Mucosa of descending colon (tissue), 3 donors: Measurements from ENCODE around the gene TECPR2. TPM values are rescaled to one million over a fixed set of nuclear protein-coding genes. Genes with fewer than 3 reads are reported as not detected.

Source experiments
- ATAC-seq: fragments of 200-7000 bp; cut with Tn5 transposase; one replicate; pipeline ENCODE4 v1.9.1; 2020; ENCODE audit warnings: mild to moderate bottlenecking, moderate library complexity
- DNase-seq, 3 donors: peaks; one replicate each; pipeline ENCODE4 v3.0.0-alpha.2; 2020
- H3K36me3 ChIP-seq: fragments of 200-600 bp; one replicate; pipeline ENCODE4 v1.8.0; 2021; ENCODE audit warnings: low read depth, mild to moderate bottlenecking
- H3K4me1 ChIP-seq: fragments of 200-600 bp; one replicate; pipeline ENCODE4 v1.8.0; 2021; ENCODE audit warnings: low read depth, mild to moderate bottlenecking
- H3K4me3 ChIP-seq: fragments of 200-600 bp; one replicate; pipeline ENCODE4 v1.8.0; 2021; ENCODE audit warnings: mild to moderate bottlenecking
- H3K9me3 ChIP-seq: fragments of 200-600 bp; one replicate; pipeline ENCODE4 v1.8.0; 2021; ENCODE audit warnings: mild to moderate bottlenecking
- CTCF ChIP-seq: fragments of 200-600 bp; IDR thresholded peaks from one replicate; pipeline ENCODE4 v1.8.0; 2022; ENCODE audit warnings: antibody characterized with exemption, mild to moderate bottlenecking
- intact Hi-C, 2 donors: fragments of 100-400 bp; cut with DNase I in 1 of 2; cut with micrococcal nuclease in 1 of 2; formaldehyde crosslinking; loops; one replicate each; pipeline versions ENCODE4 v1.11.0 to v1.11.1; 2022; cut with DNase I, micrococcal nuclease
- total RNA-seq, 3 donors: library from RNA; stranded (reverse); fragmentation: NEBNext Ultra II Directional in 2 of 3; extraction: Animal tissue kit (Norgen Biotek cat#: 25700) in 2 of 3; gene quantifications; one replicate each; pipeline versions ENCODE4 v1.2.1 to v1.2.4, GENCODE V29; 2021 to 2023
- donor health status: DM: no; HTN: no; CAD: no; lungs with moderate emphysema.
- donor health status: DM: no; HTN: no; CAD: no.
- donor health status: DM: no; HTN: yes; CAD: no.

Gene TECPR2
- total RNA-seq, 3 donors from 2014 or later: 11.2 to 33.5 (median 21.2) TPM

GRCh38 chr14:102472791-102473150 is 110.0 kb downstream of the TECPR2 start:
- H3K9me3 ChIP-seq: no peaks in the 10 kb centered on the region
- H3K4me3 ChIP-seq: no peak overlapping the region
- intact Hi-C loops: no loop called here
- H3K36me3 ChIP-seq: no peaks in the 10 kb centered on the region
- H3K4me1 ChIP-seq: no peaks in the 10 kb centered on the region
- no peak for TF ChIP-seq CTCF
- peak in 1 of 3 donors; percentile 38 for DNase-seq
- ATAC-seq: no peak

- H3K9me3 ChIP-seq: no peaks in the 10 kb centered on the region
- no peak overlapping the region for H3K4me3 ChIP-seq
- intact Hi-C loops: no loop called here
- no peaks in the 10 kb centered on the region for H3K36me3 ChIP-seq
- H3K4me1 ChIP-seq: no peaks in the 10 kb centered on the region
- DNase-seq (no peak), ATAC-seq (no peak)
- TF ChIP-seq CTCF: no peak
Measured at GRCh38 chr14:102473559-102473958, 110.8 kb downstream of the TECPR2 start.

- intact Hi-C loops: no loop called here
- peaks cover 7% of the 10 kb centered on the region for H3K4me1 ChIP-seq
- ATAC-seq (peak; percentile 30), DNase-seq (peak; percentile 62 to 64 (median 63))
- no peak for TF ChIP-seq CTCF
- no peaks in the 10 kb centered on the region for H3K36me3 ChIP-seq
- H3K9me3 ChIP-seq: no peaks in the 10 kb centered on the region
- no peak overlapping the region for H3K4me3 ChIP-seq
Measured at GRCh38 chr14:102474934-102475333, 112.2 kb downstream of the TECPR2 start.

GRCh38 chr14:102479107-102479506 is 116.4 kb downstream of the TECPR2 start:
- TF ChIP-seq CTCF: no peak
- H3K4me3 ChIP-seq: no peak overlapping the region
- no peaks in the 10 kb centered on the region for H3K36me3 ChIP-seq
- H3K9me3 ChIP-seq: no peaks in the 10 kb centered on the region
- intact Hi-C loops: no loop called here
- peak in 1 of 3 donors; percentile 7 for DNase-seq
- H3K4me1 ChIP-seq: peaks cover 8% of the 10 kb centered on the region
- no peak for ATAC-seq

- no peaks in the 10 kb centered on the region for H3K9me3 ChIP-seq
- no peaks in the 10 kb centered on the region for H3K36me3 ChIP-seq
- DNase-seq (peak; percentile 68 to 82 (median 82)), ATAC-seq (peak; percentile 78)
- H3K4me1 ChIP-seq: peaks cover 8% of the 10 kb centered on the region
- intact Hi-C loops: no loop called here
- TF ChIP-seq CTCF: no peak
- no peak overlapping the region for H3K4me3 ChIP-seq
Measured at GRCh38 chr14:102479777-102480176, 117.0 kb downstream of the TECPR2 start.

- ATAC-seq: no peak
- Histone ChIP-seq H3K4me1 (peaks cover 8% of the 10 kb centered on the region), H3K36me3 (no peaks in the 10 kb centered on the region), H3K9me3 (no peaks in the 10 kb centered on the region), H3K4me3 (no peak overlapping the region)
- peak in 2 of 3 donors; percentile 11 to 13 for DNase-seq
- no peak for TF ChIP-seq CTCF
- intact Hi-C loops: no loop called here
Measured at GRCh38 chr14:102481371-102481770, 118.6 kb downstream of the TECPR2 start.
